Common myeloid progenitor, CD34-positive (primary cell): ENCODE results near the gene SSH2.

Experiments used
- CTCF ChIA-PET: fragments of 350-600 bp; sonication (Branson Sonifier 250); formaldehyde crosslinking; loops from one replicate; lab custom pipeline; 2021; ENCODE audit warnings: antibody characterized with exemption; lab: Charles Lee
- POLR2A ChIA-PET: fragments of 350-600 bp; sonication (Branson Sonifier 250); formaldehyde crosslinking; loops from one replicate; lab custom pipeline; 2021; ENCODE audit warnings: antibody characterized with exemption; lab: Charles Lee
- DNase-seq, 3 donors: peaks; one replicate each; pipeline versions ENCODE4 v3.0.0 to v3.0.0-alpha.2; 2013
- H3K27ac ChIP-seq, 2 experiments: 1 replicate in 1 of 2; 2 replicates in 1 of 2; pipeline ENCODE4 v1.7.0; 2013; ENCODE audit warnings: inconsistent platforms in 2 of 2, low read length in 2 of 2, mild to moderate bottlenecking in 2 of 2, low read depth in 1 of 2, moderate library complexity in 1 of 2; ENCODE audit not compliant: severe bottlenecking in 2 of 2, insufficient read depth in 1 of 2, poor library complexity in 1 of 2
- H3K27me3 ChIP-seq, 5 experiments: replicated peaks in 2 of 5; 1 replicate in 3 of 5; 2 replicates in 2 of 5; pipeline versions ENCODE4 v1.6.1 to v1.7.0; 2013; ENCODE audit warnings: low read length in 4 of 5, mild to moderate bottlenecking in 2 of 5, moderate library complexity in 2 of 5, inconsistent platforms in 1 of 5; ENCODE audit not compliant: insufficient read depth in 5 of 5, control insufficient read depth in 4 of 5
- H3K36me3 ChIP-seq, 4 experiments: 1 replicate in 2 of 4; 2 replicates in 2 of 4; pipeline versions ENCODE4 v1.6.1 to v1.7.0; 2013; ENCODE audit warnings: low read length in 3 of 4, control low read depth in 1 of 4, mild to moderate bottlenecking in 1 of 4; ENCODE audit not compliant: control insufficient read depth in 4 of 4, insufficient read depth in 4 of 4
- H3K4me1 ChIP-seq, 4 experiments: 1 replicate in 3 of 4; 2 replicates in 1 of 4; pipeline versions ENCODE4 v1.6.1 to v1.7.1; 2013; ENCODE audit warnings: low read length in 3 of 4, mild to moderate bottlenecking in 3 of 4, control low read depth in 1 of 4, inconsistent platforms in 1 of 4, moderate library complexity in 1 of 4; ENCODE audit not compliant: control insufficient read depth in 4 of 4, insufficient read depth in 4 of 4; ENCODE audit errors: control extremely low read depth in 1 of 4
- H3K4me3 ChIP-seq, 7 experiments: 1 replicate in 4 of 7; 2 replicates in 3 of 7; pipeline versions ENCODE4 v1.5.1 to v1.7.0; 2013; ENCODE audit warnings: mild to moderate bottlenecking in 7 of 7, low read length in 6 of 7, moderate library complexity in 6 of 7, inconsistent platforms in 2 of 7, low read depth in 2 of 7, control low read depth in 1 of 7; ENCODE audit not compliant: insufficient read depth in 4 of 7, control insufficient read depth in 1 of 7; ENCODE audit errors: extremely low read depth in 1 of 7
- H3K9me3 ChIP-seq, 5 experiments: 1 replicate in 4 of 5; 2 replicates in 1 of 5; pipeline versions ENCODE4 v1.6.1 to v1.7.1; 2013; ENCODE audit warnings: low read length in 4 of 5, mild to moderate bottlenecking in 2 of 5, inconsistent platforms in 1 of 5, low read depth in 1 of 5, moderate library complexity in 1 of 5; ENCODE audit not compliant: control insufficient read depth in 4 of 5, insufficient read depth in 2 of 5; ENCODE audit errors: control extremely low read depth in 1 of 5
- WGBS: methylation state at CpG from one replicate; pipeline ENCODE4 v1.1.5; 2013; ENCODE audit not compliant: insufficient coverage; 5-methylcytosine and 5-hydroxymethylcytosine counted together

SSH2 gene

GRCh38 chr17:29931231-29931932, 1.4 kb upstream of the SSH2 start:
- no peaks in the 10 kb centered on the region for H3K36me3 ChIP-seq
- peak overlapping the region in 6 of 7 experiments; percentile 83 to 98 (median 94) for H3K4me3 ChIP-seq
- H3K9me3 ChIP-seq: no peaks in the 10 kb centered on the region
- CTCF ChIA-PET: interaction anchor here (0.6 to 9.0 kb wide), 53 partner anchors 8 to 364 kb away, joined by 3 to 163 read pairs (median 4); partner anchors contain the start of gene EFCAB5
- no peaks in the 10 kb centered on the region for H3K27me3 ChIP-seq
- H3K27ac ChIP-seq: no peak overlapping the region
- POLR2A ChIA-PET: interaction anchor here (1.2 to 2.3 kb wide), 3 partner anchors 12 to 291 kb away, joined by 3 to 6 read pairs (median 5); no protein-coding TSS in a partner anchor
- WGBS: 0% methylated on average over 3 of the region's 3 CpGs
- H3K4me1 ChIP-seq: peaks cover 14 to 44% (median 26%) of the 10 kb centered on the region in 4 experiments
- peak; percentile 91 to 96 (median 95) for DNase-seq

DNA sequence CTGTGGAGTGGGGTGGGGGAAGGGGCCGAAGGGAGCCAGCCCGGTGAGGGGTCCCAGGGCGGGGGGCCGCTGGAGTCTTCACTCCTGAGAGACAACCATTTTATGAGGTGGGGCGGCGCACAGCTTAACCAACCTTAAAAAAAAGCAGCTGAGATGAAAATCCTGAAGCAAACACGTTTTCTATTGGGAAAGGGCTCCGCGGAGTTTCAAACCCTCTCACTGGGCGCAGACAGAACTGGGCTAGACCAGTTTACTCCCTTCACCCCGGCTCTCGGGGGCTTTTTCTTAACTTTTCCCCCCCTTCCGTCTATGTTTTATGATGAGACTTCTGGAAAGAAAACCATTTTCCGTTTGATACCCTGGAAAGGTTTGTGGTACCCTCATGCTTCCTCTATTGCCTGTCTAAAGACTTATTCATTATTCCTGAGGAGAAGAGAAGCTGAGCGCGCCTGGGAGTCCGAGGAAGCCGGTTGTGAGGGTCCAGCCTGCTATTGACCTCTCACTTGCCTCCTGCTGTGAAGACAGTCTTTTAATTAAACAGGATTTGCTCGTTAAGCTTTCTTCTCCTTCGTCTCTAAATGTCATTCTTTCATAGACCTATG, 482 bp upstream of the SSH2 start:
- no peaks in the 10 kb centered on the region for H3K27me3 ChIP-seq
- H3K4me3 ChIP-seq: peak overlapping the region; percentile 83 to 98 (median 94)
- no peaks in the 10 kb centered on the region for H3K36me3 ChIP-seq
- ChIA-PET POLR2A (interaction anchor here (0.6 to 2.3 kb wide), 4 partner anchors 11 to 511 kb away, joined by 3 to 7 read pairs (median 6); no protein-coding TSS in a partner anchor), CTCF (interaction anchor here (0.6 to 9.0 kb wide), 39 partner anchors 10 to 363 kb away, joined by 3 to 163 read pairs (median 4); partner anchors contain the start of gene EFCAB5)
- 0% methylated on average over 11 of the region's 20 CpGs for WGBS
- H3K4me1 ChIP-seq: peaks cover 14 to 44% (median 26%) of the 10 kb centered on the region in 4 experiments
- peak overlapping the region; percentile 67 to 91 for H3K27ac ChIP-seq
- DNase-seq: no peak
- no peaks in the 10 kb centered on the region for H3K9me3 ChIP-seq

- Histone ChIP-seq H3K9me3 (no peaks in the 10 kb centered on the region), H3K36me3 (peaks cover 0 to 2% (median 0%) of the 10 kb centered on the region in 4 experiments), H3K4me1 (peaks cover 14 to 44% (median 26%) of the 10 kb centered on the region in 4 experiments), H3K4me3 (peak overlapping the region; percentile 83 to 98 (median 94)), H3K27me3 (no peaks in the 10 kb centered on the region), H3K27ac (peak overlapping the region; percentile 67 to 91)
- CTCF ChIA-PET: interaction anchor here (1.9 to 9.0 kb wide), 4 partner anchors 9 to 121 kb away, joined by 5 to 163 read pairs (median 25); no protein-coding TSS in a partner anchor
- POLR2A ChIA-PET: interaction anchor here (0.7 kb wide), 1 partner anchor 9 kb away, joined by 3 read pairs; no protein-coding TSS in a partner anchor
- peak in 2 of 3 donors; percentile 66 to 70 for DNase-seq
- 1% methylated on average over 10 of the region's 13 CpGs for WGBS
Measured at GRCh38 chr17:29929006-29929532, 959 bp downstream of the SSH2 start.

DNA sequence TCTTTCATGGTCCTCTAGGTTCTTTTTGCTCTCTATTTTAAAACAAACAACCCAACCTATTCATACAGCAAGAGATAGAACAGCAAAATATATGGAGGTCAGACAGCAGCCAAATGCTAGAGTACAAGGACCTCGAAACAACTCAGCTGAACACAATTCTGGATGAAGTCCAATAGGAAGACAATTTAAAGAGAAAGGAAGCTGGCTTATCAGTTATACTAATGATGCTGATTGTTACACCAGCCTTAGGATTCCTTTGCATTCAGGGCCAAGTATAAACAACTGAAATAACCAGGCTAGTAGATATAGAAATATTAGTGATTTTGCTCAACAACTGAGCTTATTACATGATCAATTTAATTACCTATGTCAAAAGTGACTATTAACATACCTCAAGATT, 2.5 kb downstream of the SSH2 start:
- ChIA-PET CTCF (interaction anchor here (1.2 to 1.9 kb wide), 3 partner anchors 8 to 120 kb away, joined by 3 to 5 read pairs (median 4); no protein-coding TSS in a partner anchor), POLR2A (no interaction called here)
- Histone ChIP-seq H3K4me3 (no peak overlapping the region), H3K9me3 (no peaks in the 10 kb centered on the region), H3K36me3 (peaks cover 0 to 2% (median 0%) of the 10 kb centered on the region in 4 experiments), H3K27ac (no peak overlapping the region), H3K27me3 (no peaks in the 10 kb centered on the region), H3K4me1 (peaks cover 14 to 44% (median 26%) of the 10 kb centered on the region in 4 experiments)
- DNase-seq: no peak
- 0% methylated on average over 1 of the region's 1 CpG for WGBS

DNA sequence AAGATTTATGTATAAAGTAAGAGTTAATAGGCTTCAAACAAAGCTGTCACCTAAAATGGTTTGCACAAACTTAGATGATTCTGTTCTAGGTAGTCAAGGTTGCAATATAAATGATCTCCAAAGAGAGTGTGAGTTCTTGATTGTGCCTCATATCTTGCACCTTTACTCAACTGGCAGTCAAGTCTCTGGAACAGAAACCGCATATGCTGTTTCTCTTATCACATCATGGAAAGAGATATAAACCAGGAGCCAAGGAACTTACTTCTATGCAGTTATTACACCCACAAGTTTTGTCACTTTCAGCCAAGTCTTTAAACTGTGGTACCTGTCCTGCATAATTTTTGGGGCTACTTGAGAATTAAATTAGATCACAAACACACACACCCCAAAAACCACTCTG, 5.2 kb downstream of the SSH2 start:
- ChIA-PET POLR2A (no interaction called here), CTCF (no interaction called here)
- peaks cover 3 to 29% (median 16%) of the 10 kb centered on the region in 4 experiments for H3K4me1 ChIP-seq
- no peaks in the 10 kb centered on the region for H3K9me3 ChIP-seq
- H3K27ac ChIP-seq: no peak overlapping the region
- 83% methylated on average over 1 of the region's 1 CpG for WGBS
- no peak for DNase-seq
- H3K36me3 ChIP-seq: peaks cover 0 to 2% (median 0%) of the 10 kb centered on the region in 4 experiments
- no peak overlapping the region for H3K4me3 ChIP-seq
- H3K27me3 ChIP-seq: no peaks in the 10 kb centered on the region

DNA sequence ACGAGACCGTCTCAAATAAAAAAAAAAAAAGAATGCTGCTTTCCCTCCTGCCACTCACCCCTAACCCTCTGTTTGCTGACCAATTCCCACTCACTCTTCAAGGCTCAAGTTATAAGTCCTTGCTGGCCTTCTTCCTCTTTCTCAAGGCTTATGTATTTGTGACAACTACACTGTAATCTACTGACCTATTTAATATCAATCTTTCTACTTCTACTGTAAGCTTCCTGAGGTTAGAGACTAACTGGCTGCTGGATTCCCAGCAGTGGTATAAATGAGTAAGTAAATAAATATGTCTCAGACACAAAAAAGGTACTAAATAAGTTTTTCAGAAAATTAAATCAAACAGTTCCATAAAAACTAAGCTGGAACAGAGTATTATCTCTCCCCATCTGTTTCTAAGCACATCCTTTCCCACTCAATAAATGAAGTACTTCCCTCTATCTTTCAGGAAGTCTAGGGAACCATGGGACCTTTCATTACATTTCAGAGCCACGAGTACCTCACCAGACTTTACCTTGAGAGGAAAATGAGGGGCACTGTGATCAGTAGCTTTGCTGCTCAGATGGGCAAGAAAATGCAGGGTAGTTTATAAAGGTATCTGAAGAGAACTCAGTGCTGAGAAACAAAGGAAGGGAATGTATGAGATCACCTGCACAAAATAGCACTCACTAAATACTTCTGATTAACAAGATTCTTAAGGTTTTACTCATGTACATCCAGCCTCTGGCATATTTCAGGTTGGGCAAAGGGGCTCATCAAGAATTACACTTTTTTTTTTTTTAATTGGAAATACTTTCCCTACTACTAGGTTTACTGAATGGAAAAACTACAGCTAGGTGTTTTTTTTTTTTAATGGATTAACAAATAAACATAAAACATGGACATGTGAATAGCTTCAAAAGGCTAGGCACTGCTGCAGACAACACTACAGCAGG, 10.8 kb downstream of the SSH2 start:
- H3K27me3 ChIP-seq: no peaks in the 10 kb centered on the region
- no peak overlapping the region for H3K27ac ChIP-seq
- H3K4me1 ChIP-seq: peaks cover 5 to 15% (median 11%) of the 10 kb centered on the region in 4 experiments
- no peaks in the 10 kb centered on the region for H3K36me3 ChIP-seq
- WGBS: no CpG with 5 or more reads among the region's 3 CpGs
- DNase-seq: peak in 2 of 3 donors; percentile 51 to 63
- no peak overlapping the region for H3K4me3 ChIP-seq
- POLR2A ChIA-PET: interaction anchor here (1.7 kb wide), 1 partner anchor 11 kb away, joined by 6 read pairs; the partner anchor contains the start of gene SSH2
- CTCF ChIA-PET: interaction anchor here (0.6 to 5.4 kb wide), 6 partner anchors 9 to 278 kb away, joined by 3 to 37 read pairs (median 5); partner anchors contain the start of gene SSH2
- no peaks in the 10 kb centered on the region for H3K9me3 ChIP-seq
